ENCODE data around the gene CAMTA1.

GRCh38 chr1:6976044-6976375 lies 190.8 kb downstream of the CAMTA1 start:
- TF ChIP-seq POLR2A (IDR thresholded peaks at IDR 0.05) (no peak), CTCF (IDR thresholded peaks at IDR 0.05) (no peak), POLR2AphosphoS5 (IDR thresholded peaks at IDR 0.05) (no peak)

Data from upper lobe of left lung (tissue), 4 donors.